Liver (tissue), 3 donors: ENCODE results near the gene ADAT2.

ENCODE experiments used
- ATF3 ChIP-seq: IDR thresholded peaks from 2 replicates; pipeline ENCODE4 v1.6.1; 2016; ENCODE audit warnings: antibody characterized with exemption
- CTCF ChIP-seq: fragments of 150-350 bp; IDR thresholded peaks from 2 replicates; pipeline ENCODE4 v1.5.1; 2017; ENCODE audit warnings: improper control_type of control experiment, low read depth, low read length; ENCODE audit not compliant: missing input control
- FOXA1 ChIP-seq: IDR thresholded peaks from 2 replicates; pipeline ENCODE4 v1.6.1; 2016; ENCODE audit warnings: antibody characterized with exemption
- GABPA ChIP-seq, 2 donors: IDR thresholded peaks in 1 of 2; conservative IDR thresholded peaks in 1 of 2; 2 replicates each; pipeline ENCODE4 v1.6.1; 2016; ENCODE audit warnings: antibody characterized with exemption in 2 of 2, mild to moderate bottlenecking in 1 of 2, moderate library complexity in 1 of 2
- HNF4A ChIP-seq, 2 donors: conservative IDR thresholded peaks; 2 replicates each; pipeline ENCODE4 v1.6.1; 2016; ENCODE audit warnings: antibody characterized with exemption in 2 of 2, mild to moderate bottlenecking in 2 of 2
- JUND ChIP-seq, 2 donors: IDR thresholded peaks; 2 replicates each; pipeline ENCODE4 v1.6.1; 2016; ENCODE audit warnings: antibody characterized with exemption in 2 of 2
- MAX ChIP-seq: IDR thresholded peaks from 2 replicates; pipeline ENCODE4 v1.6.1; 2016; ENCODE audit warnings: antibody characterized with exemption
- RAD21 ChIP-seq, 2 donors: IDR thresholded peaks; 2 replicates each; pipeline ENCODE4 v1.6.1; 2016; ENCODE audit warnings: antibody characterized with exemption in 2 of 2, mild to moderate bottlenecking in 2 of 2
- SP1 ChIP-seq: IDR thresholded peaks from 2 replicates; pipeline ENCODE4 v1.6.1; 2018; ENCODE audit warnings: antibody characterized with exemption, mild to moderate bottlenecking
- TAF1 ChIP-seq: conservative IDR thresholded peaks from 2 replicates; pipeline ENCODE4 v1.6.1; 2016; ENCODE audit warnings: antibody characterized with exemption, mild to moderate bottlenecking
- YY1 ChIP-seq: IDR thresholded peaks from 2 replicates; pipeline ENCODE4 v1.6.1; 2016; ENCODE audit warnings: antibody characterized with exemption, mild to moderate bottlenecking
- TF ChIP-seq, protein P1 (sequence below): IDR thresholded peaks from 2 replicates; pipeline ENCODE4 v1.6.1; 2016; ENCODE audit warnings: antibody characterized with exemption, mild to moderate bottlenecking
- donor health status: healthy.
- donor health status: healthy.

DNA sequence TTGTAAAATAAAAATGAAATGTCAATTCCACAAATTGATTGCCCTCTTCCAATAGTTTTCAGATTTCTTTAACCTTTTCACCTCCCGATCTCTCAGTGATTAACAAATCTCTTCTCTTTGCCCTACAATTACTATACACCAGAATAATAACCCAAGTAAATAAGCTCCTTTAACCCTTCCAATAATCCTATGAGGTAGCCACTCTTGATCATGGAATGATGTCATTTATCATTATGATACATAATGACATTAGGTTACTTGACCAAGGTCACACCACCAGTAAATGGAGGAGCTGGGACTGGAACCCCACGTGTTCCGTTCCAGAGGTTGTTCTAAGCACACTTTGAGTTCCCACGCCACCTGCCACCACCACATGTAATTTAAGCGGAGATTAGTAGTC lies 54.8 kb downstream of the ADAT2 start:
- TF ChIP-seq HNF4A (conservative IDR thresholded peaks at IDR 0.05) = no peak
- no peak for TF ChIP-seq CTCF
- TF ChIP-seq FOXA1 = no peak
- TF ChIP-seq, protein P1, sequence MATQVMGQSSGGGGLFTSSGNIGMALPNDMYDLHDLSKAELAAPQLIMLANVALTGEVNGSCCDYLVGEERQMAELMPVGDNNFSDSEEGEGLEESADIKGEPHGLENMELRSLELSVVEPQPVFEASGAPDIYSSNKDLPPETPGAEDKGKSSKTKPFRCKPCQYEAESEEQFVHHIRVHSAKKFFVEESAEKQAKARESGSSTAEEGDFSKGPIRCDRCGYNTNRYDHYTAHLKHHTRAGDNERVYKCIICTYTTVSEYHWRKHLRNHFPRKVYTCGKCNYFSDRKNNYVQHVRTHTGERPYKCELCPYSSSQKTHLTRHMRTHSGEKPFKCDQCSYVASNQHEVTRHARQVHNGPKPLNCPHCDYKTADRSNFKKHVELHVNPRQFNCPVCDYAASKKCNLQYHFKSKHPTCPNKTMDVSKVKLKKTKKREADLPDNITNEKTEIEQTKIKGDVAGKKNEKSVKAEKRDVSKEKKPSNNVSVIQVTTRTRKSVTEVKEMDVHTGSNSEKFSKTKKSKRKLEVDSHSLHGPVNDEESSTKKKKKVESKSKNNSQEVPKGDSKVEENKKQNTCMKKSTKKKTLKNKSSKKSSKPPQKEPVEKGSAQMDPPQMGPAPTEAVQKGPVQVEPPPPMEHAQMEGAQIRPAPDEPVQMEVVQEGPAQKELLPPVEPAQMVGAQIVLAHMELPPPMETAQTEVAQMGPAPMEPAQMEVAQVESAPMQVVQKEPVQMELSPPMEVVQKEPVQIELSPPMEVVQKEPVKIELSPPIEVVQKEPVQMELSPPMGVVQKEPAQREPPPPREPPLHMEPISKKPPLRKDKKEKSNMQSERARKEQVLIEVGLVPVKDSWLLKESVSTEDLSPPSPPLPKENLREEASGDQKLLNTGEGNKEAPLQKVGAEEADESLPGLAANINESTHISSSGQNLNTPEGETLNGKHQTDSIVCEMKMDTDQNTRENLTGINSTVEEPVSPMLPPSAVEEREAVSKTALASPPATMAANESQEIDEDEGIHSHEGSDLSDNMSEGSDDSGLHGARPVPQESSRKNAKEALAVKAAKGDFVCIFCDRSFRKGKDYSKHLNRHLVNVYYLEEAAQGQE = no peak
- TF ChIP-seq TAF1 = no peak
- no peak for TF ChIP-seq SP1
- no peak for TF ChIP-seq MAX
- TF ChIP-seq YY1 = no peak
- TF ChIP-seq ATF3 = no peak
- no peak for TF ChIP-seq RAD21 (IDR thresholded peaks at IDR 0.05)
- no peak for TF ChIP-seq GABPA (IDR thresholded peaks at IDR 0.05 in 1 of 2, conservative IDR thresholded peaks at IDR 0.05 in 1 of 2)
- no peak for TF ChIP-seq JUND (IDR thresholded peaks at IDR 0.05)
